Body of pancreas (tissue), 4 donors: ENCODE measurements around the gene NF1.

ENCODE experiments used
- CTCF ChIP-seq, 7 experiments: fragments of 450-650 bp in 4 of 7; fragments of 200-600 bp in 3 of 7; sonication (generic) in 3 of 7; IDR thresholded peaks; one replicate each; pipeline ENCODE4 v1.5.1; 2016 to 2019; ENCODE audit warnings: antibody characterized with exemption in 7 of 7
- POLR2A ChIP-seq, 3 donors: fragments of 450-650 bp; IDR thresholded peaks; one replicate each; pipeline ENCODE4 v1.6.1; 2016; ENCODE audit warnings: antibody characterized with exemption in 3 of 3, mild to moderate bottlenecking in 2 of 3

GRCh38 chr17:31052187-31052889, 42.4 kb upstream of the NF1 start:
- TF ChIP-seq POLR2A (IDR thresholded peaks at IDR 0.05) (no peak), CTCF (IDR thresholded peaks at IDR 0.05) (no peak)
